Stimulated activated CD4-positive, alpha-beta T cell treated with anti-CD3 and anti-CD28 coated beads, Interleukin-15, amount 100 ng/mL, for 48 hours (primary cell): Measurements from ENCODE around the gene CT45A5.
A peak's percentile ranks its signal among the peaks of the same experiment; 100 is the strongest.
"Not testable (repeated sequence)": the region's sequence is repeated elsewhere in the genome, so short reads cannot be mapped to it uniquely, and the experiment has no call there.

Experiments
- DNase-seq, 2 donors: peaks; one replicate each; pipeline ENCODE4 v3.0.0-alpha.2; 2020; ENCODE audit warnings: low read depth in 2 of 2

Gene CT45A5

GRCh38 chrX:135785403-135785802 is at the start of gene CT45A5:
CT45A5 (minus strand) TSS chrX:135785503; CDS start chrX:135781729, 3,774 bp downstream.
- not testable (repeated sequence) for DNase-seq

- DNase-seq: not testable (repeated sequence)
Observed at GRCh38 chrX:135819912-135820311, 34.6 kb upstream of the CT45A5 start, which contains the start of gene CT45A2. CT45A2 (minus strand) TSS chrX:135820012; CDS start chrX:135816265, 3,747 bp downstream.

- DNase-seq: not testable (repeated sequence)
Observed at GRCh38 chrX:135802687-135803086, 17.4 kb upstream of the CT45A5 start, which contains the start of gene CT45A6. CT45A6 (minus strand) TSS chrX:135802787; CDS start chrX:135798993, 3,794 bp downstream.

- not testable (repeated sequence) for DNase-seq
Observed at GRCh38 chrX:135768091-135768490, 17.2 kb downstream of the CT45A5 start, which contains the start of gene CT45A3. CT45A3 (minus strand) TSS chrX:135768191; CDS start chrX:135764444, 3,747 bp downstream.

- DNase-seq: not testable (repeated sequence)
Observed at GRCh38 chrX:135744739-135745138, 40.6 kb downstream of the CT45A5 start.

GRCh38 chrX:135741192-135741715 is 44.0 kb downstream of the CT45A5 start:
- no peak for DNase-seq

- DNase-seq: peak; percentile 33 to 45
Observed at GRCh38 chrX:135740681-135741149, 44.6 kb downstream of the CT45A5 start.

GRCh38 chrX:135737366-135738071 is 47.8 kb downstream of the CT45A5 start:
- no peak for DNase-seq

- DNase-seq: not testable (repeated sequence)
Observed at GRCh38 chrX:135734666-135735065, 50.6 kb downstream of the CT45A5 start.
